Measurements from ENCODE around the gene BANP.
"Not testable (repeated sequence)": the region's sequence is repeated elsewhere in the genome, so short reads cannot be mapped to it uniquely, and the experiment has no call there.

BANP gene

DNA sequence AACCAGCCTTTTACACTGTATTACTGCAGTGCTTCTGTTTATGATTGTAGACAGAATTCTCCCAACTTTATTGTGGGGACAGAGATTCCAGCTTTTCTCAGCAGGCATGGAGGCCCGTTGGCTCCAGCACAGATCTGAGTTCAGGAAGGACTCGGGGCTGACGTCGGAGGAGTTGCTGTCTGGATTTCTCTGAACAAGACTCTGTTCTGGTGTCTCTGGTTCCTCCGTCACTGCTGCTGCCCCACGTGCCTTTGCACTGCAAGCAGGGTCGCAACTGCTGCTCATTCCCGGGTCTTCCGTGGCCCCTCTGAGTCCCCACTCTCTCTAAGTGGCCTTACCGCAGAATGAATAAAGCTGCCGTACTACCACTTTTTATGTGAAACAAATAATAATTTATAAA is 88.4 kb downstream of the BANP start:
- Histone ChIP-seq H2BK5ac (ENCODE audit: low read depth, low read length, poor library complexity, severe bottlenecking) (no peak overlapping the region), H3K9ac (ENCODE audit: low read length) (no peak overlapping the region), H3K14ac (ENCODE audit: low read length in 2 of 2) (no peak overlapping the region), H3K27ac (ENCODE audit: low read length, poor library complexity, severe bottlenecking) (no peak overlapping the region), H2BK120ac (ENCODE audit: low read depth, low read length) (no peak overlapping the region), H3K18ac (ENCODE audit: low read depth in 1 of 2, low read length in 2 of 2) (no peak overlapping the region), H3K23ac (ENCODE audit: low read length in 2 of 2) (no peak overlapping the region), H2BK12ac (ENCODE audit: low read length in 2 of 2) (no peak overlapping the region), H3K4me1 (ENCODE audit: control insufficient read depth, insufficient read depth, low read depth, low read length) (no peaks in the 10 kb centered on the region), H3K4me3 (ENCODE audit: insufficient read depth in 1 of 2, low read depth in 1 of 2, low read length in 2 of 2) (no peak overlapping the region), H2BK15ac (ENCODE audit: low read depth, poor library complexity, severe bottlenecking) (no peak overlapping the region), H4K91ac (ENCODE audit: low read length) (no peak overlapping the region), H2AFZ (ENCODE audit: low read depth, low read length) (no peak overlapping the region), H3K4me2 (ENCODE audit: low read length, poor library complexity, severe bottlenecking) (no peak overlapping the region), H2AK5ac (ENCODE audit: low read length, severe bottlenecking) (no peak overlapping the region), H4K8ac (ENCODE audit: low read length) (no peak overlapping the region), H3K27me3 (ENCODE audit: control insufficient read depth in 1 of 2, insufficient read depth in 1 of 2, low read length in 2 of 2) (no peaks in the 10 kb centered on the region), H3K79me1 (replicated peaks; ENCODE audit: low read length, poor library complexity, severe bottlenecking) (no peaks in the 10 kb centered on the region), H3K36me3 (ENCODE audit: control insufficient read depth in 1 of 2, insufficient read depth in 2 of 2, low read depth in 1 of 2, low read length in 2 of 2) (peaks cover 23 to 51% of the 10 kb centered on the region in 2 experiments), H3K9me3 (ENCODE audit: control insufficient read depth, low read length) (no peaks in the 10 kb centered on the region), H3K4ac (ENCODE audit: low read depth in 1 of 2, low read length in 2 of 2) (no peak overlapping the region)
- no peak for DNase-seq
- 100% methylated on average over 5 of the region's 11 CpGs for WGBS

DNA sequence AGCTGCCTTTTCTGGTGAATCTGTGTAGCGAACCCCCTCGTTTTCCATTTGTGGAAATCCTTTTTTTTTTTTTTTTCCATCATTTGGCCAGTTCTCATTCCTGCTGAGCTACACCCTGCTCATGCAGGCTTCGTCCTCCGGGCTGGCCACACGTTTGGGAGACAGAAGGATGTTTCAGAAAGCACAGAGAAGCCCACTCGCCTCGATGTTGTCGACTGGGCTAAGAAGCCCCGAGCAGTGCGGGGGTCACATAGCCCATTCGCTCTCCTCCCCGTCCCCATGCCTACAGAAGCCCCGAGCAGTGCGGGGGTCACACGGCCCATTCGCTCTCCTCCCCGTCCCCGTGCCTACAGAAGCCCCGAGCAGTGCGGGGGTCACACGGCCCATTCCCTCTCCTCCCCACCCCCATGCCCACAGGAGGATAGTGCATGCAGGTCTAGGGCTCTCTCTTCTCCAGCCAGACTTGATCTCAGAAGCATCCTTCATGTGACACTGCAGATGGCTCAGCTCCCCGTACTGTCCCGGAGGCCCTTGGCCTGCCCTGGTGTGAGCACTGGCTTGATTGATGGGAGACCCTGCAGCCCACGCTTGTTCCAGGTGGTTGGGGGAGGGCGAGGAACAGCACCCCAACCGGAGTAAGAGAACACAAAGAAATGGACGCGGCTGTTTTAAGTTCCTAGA is 89.1 kb downstream of the BANP start:
- not testable (repeated sequence) for H3K9ac ChIP-seq (ENCODE audit: low read length); H4K91ac ChIP-seq (ENCODE audit: low read length); H3K23ac ChIP-seq (ENCODE audit: low read length in 2 of 2); H3K4me3 ChIP-seq (ENCODE audit: insufficient read depth in 1 of 2, low read depth in 1 of 2, low read length in 2 of 2); H3K18ac ChIP-seq (ENCODE audit: low read depth in 1 of 2, low read length in 2 of 2); H2AFZ ChIP-seq (ENCODE audit: low read depth, low read length); H2BK120ac ChIP-seq (ENCODE audit: low read depth, low read length); H3K4me1 ChIP-seq (ENCODE audit: control insufficient read depth, insufficient read depth, low read depth, low read length); H3K14ac ChIP-seq (ENCODE audit: low read length in 2 of 2); H2BK5ac ChIP-seq (ENCODE audit: low read depth, low read length, poor library complexity, severe bottlenecking); H3K79me1 ChIP-seq (replicated peaks; ENCODE audit: low read length, poor library complexity, severe bottlenecking); H2BK12ac ChIP-seq (ENCODE audit: low read length in 2 of 2); H3K4ac ChIP-seq (ENCODE audit: low read depth in 1 of 2, low read length in 2 of 2); H3K9me3 ChIP-seq (ENCODE audit: control insufficient read depth, low read length); H2BK15ac ChIP-seq (ENCODE audit: low read depth, poor library complexity, severe bottlenecking); H3K4me2 ChIP-seq (ENCODE audit: low read length, poor library complexity, severe bottlenecking); H4K8ac ChIP-seq (ENCODE audit: low read length); H3K27me3 ChIP-seq (ENCODE audit: control insufficient read depth in 1 of 2, insufficient read depth in 1 of 2, low read length in 2 of 2); H3K27ac ChIP-seq (ENCODE audit: low read length, poor library complexity, severe bottlenecking); DNase-seq; H2AK5ac ChIP-seq (ENCODE audit: low read length, severe bottlenecking)
- peaks cover 17 to 47% of the 10 kb centered on the region in 2 experiments for H3K36me3 ChIP-seq (ENCODE audit: control insufficient read depth in 1 of 2, insufficient read depth in 2 of 2, low read depth in 1 of 2, low read length in 2 of 2)
- WGBS, result 92% methylated on average over 25 of the region's 28 CpGs

GRCh38 chr16:88040877-88041244 is 89.6 kb downstream of the BANP start:
- H3K36me3 ChIP-seq (ENCODE audit: control insufficient read depth in 1 of 2, insufficient read depth in 2 of 2, low read depth in 1 of 2, low read length in 2 of 2), result peaks cover 12 to 47% of the 10 kb centered on the region in 2 experiments

DNA sequence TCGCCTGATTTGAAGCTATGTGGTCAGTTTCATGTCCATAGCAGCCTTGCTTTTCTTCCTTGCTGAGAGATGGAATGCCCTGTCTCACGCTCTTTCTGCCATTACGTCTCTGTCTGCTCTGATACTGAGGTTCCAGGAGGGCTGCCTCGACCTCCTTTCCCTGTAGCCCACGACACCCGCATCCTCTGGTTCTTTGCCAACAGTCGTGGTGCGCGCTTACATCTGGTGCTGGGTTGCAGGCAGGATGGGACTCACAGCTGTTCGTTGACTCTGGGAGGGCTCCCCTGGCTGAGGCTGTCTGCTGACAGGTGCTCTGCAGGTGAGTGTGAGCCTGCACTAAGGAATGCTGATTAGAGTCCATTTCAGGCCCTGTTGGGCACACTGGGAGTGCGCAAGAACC is 90.3 kb downstream of the BANP start:
- H2BK120ac ChIP-seq (ENCODE audit: low read depth, low read length); H4K8ac ChIP-seq (ENCODE audit: low read length); H3K9me3 ChIP-seq (ENCODE audit: control insufficient read depth, low read length); H3K4me1 ChIP-seq (ENCODE audit: control insufficient read depth, insufficient read depth, low read depth, low read length); H2BK5ac ChIP-seq (ENCODE audit: low read depth, low read length, poor library complexity, severe bottlenecking); H2AFZ ChIP-seq (ENCODE audit: low read depth, low read length); H3K9ac ChIP-seq (ENCODE audit: low read length); H3K18ac ChIP-seq (ENCODE audit: low read depth in 1 of 2, low read length in 2 of 2); H3K27me3 ChIP-seq (ENCODE audit: control insufficient read depth in 1 of 2, insufficient read depth in 1 of 2, low read length in 2 of 2); H2BK15ac ChIP-seq (ENCODE audit: low read depth, poor library complexity, severe bottlenecking); H3K4me3 ChIP-seq (ENCODE audit: insufficient read depth in 1 of 2, low read depth in 1 of 2, low read length in 2 of 2); H3K79me1 ChIP-seq (replicated peaks; ENCODE audit: low read length, poor library complexity, severe bottlenecking); H3K27ac ChIP-seq (ENCODE audit: low read length, poor library complexity, severe bottlenecking); H4K91ac ChIP-seq (ENCODE audit: low read length); H2BK12ac ChIP-seq (ENCODE audit: low read length in 2 of 2); H3K14ac ChIP-seq (ENCODE audit: low read length in 2 of 2); H3K4me2 ChIP-seq (ENCODE audit: low read length, poor library complexity, severe bottlenecking); H3K23ac ChIP-seq (ENCODE audit: low read length in 2 of 2); DNase-seq; H3K4ac ChIP-seq (ENCODE audit: low read depth in 1 of 2, low read length in 2 of 2); H2AK5ac ChIP-seq (ENCODE audit: low read length, severe bottlenecking): not testable (repeated sequence)
- WGBS, result 96% methylated on average over 10 of the region's 11 CpGs
- peaks cover 11 to 42% of the 10 kb centered on the region in 2 experiments for H3K36me3 ChIP-seq (ENCODE audit: control insufficient read depth in 1 of 2, insufficient read depth in 2 of 2, low read depth in 1 of 2, low read length in 2 of 2)

More at GRCh38 chr16:88040877-88041244, 89.6 kb downstream of the BANP start:
- not testable (repeated sequence) for H3K27ac ChIP-seq (ENCODE audit: low read length, poor library complexity, severe bottlenecking); H2AK5ac ChIP-seq (ENCODE audit: low read length, severe bottlenecking); H2BK15ac ChIP-seq (ENCODE audit: low read depth, poor library complexity, severe bottlenecking); DNase-seq; H3K14ac ChIP-seq (ENCODE audit: low read length in 2 of 2); H3K23ac ChIP-seq (ENCODE audit: low read length in 2 of 2); H3K4me3 ChIP-seq (ENCODE audit: insufficient read depth in 1 of 2, low read depth in 1 of 2, low read length in 2 of 2); H4K91ac ChIP-seq (ENCODE audit: low read length); H3K4me1 ChIP-seq (ENCODE audit: control insufficient read depth, insufficient read depth, low read depth, low read length); H2AFZ ChIP-seq (ENCODE audit: low read depth, low read length); H2BK5ac ChIP-seq (ENCODE audit: low read depth, low read length, poor library complexity, severe bottlenecking); H3K9ac ChIP-seq (ENCODE audit: low read length); H3K4ac ChIP-seq (ENCODE audit: low read depth in 1 of 2, low read length in 2 of 2); H3K27me3 ChIP-seq (ENCODE audit: control insufficient read depth in 1 of 2, insufficient read depth in 1 of 2, low read length in 2 of 2); H3K18ac ChIP-seq (ENCODE audit: low read depth in 1 of 2, low read length in 2 of 2); H3K79me1 ChIP-seq (replicated peaks; ENCODE audit: low read length, poor library complexity, severe bottlenecking); H2BK120ac ChIP-seq (ENCODE audit: low read depth, low read length); H4K8ac ChIP-seq (ENCODE audit: low read length); H3K4me2 ChIP-seq (ENCODE audit: low read length, poor library complexity, severe bottlenecking); H3K9me3 ChIP-seq (ENCODE audit: control insufficient read depth, low read length); H2BK12ac ChIP-seq (ENCODE audit: low read length in 2 of 2)
- 100% methylated on average over 4 of the region's 5 CpGs for WGBS

Measured in mesenchymal stem cell (in vitro differentiated cells and primary cell).